DLD1 (cell line): Measurements from ENCODE around the gene VEGFD.

Source experiments
- in situ Hi-C: cut with HindIII; loops from 2 replicates; pipeline ENCODE4 v1.10.0; 2017; ENCODE audit warnings: low sequenced_read_pairs

The VEGFD gene

GRCh38 chrX:15366506-15367352 lies 17.5 kb downstream of the VEGFD start:
- in situ Hi-C loops = no loop called here

- in situ Hi-C loops = no loop called here
Observed at GRCh38 chrX:15359701-15360100, 24.5 kb downstream of the VEGFD start.

GRCh38 chrX:15358533-15358932 lies 25.7 kb downstream of the VEGFD start:
- in situ Hi-C loops = no loop called here

- in situ Hi-C loops = no loop called here
Observed at GRCh38 chrX:15356444-15356843, 27.8 kb downstream of the VEGFD start.

GRCh38 chrX:15350329-15350996 lies 33.8 kb downstream of the VEGFD start:
- in situ Hi-C loops = no loop called here

DNA sequence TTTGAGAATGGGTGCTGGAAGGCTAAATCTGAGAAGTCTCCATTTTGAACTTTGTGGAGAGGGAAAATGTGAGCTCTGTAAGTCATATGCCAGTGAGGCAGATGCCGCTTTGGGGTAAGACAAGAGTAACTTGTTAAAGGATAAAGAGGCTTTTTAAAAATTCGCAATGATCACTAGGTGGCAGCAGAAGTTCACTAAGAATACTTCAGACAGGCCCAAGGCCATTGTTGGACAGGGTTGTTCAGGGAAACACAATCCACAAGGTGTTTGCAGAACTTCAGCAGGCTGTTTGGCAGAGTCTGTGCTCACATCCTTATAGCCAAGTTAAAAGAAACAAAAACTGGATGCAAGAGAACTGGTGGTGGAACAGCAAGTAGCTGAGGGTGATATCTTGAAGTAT lies 35.2 kb downstream of the VEGFD start:
- in situ Hi-C loops = no loop called here

DNA sequence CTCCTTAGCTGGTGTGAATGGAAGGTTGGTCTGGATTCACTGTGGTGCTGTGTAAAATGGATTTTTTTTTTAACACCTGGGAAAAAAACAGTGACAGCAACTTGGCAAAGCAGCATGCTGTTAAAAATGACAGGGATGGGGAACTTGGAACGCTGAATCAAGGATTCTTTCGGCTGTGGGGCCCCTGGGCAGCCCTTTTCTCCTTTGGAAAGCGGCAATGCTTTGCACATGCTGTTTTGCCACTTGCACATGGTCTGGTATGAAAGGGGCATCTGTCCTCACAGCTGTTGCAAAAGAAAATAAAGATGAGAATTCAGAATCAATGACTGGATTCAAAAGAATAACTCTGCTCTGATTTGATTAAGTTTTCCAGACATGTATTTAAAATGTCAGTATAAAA lies 38.2 kb downstream of the VEGFD start:
- in situ Hi-C loops = no loop called here

GRCh38 chrX:15344106-15344505 lies 40.1 kb downstream of the VEGFD start:
- in situ Hi-C loops = no loop called here

GRCh38 chrX:15343075-15343476 lies 41.1 kb downstream of the VEGFD start:
- in situ Hi-C loops = no loop called here

GRCh38 chrX:15340867-15341266 lies 43.3 kb downstream of the VEGFD start:
- in situ Hi-C loops = no loop called here

GRCh38 chrX:15336023-15336413 lies 48.2 kb downstream of the VEGFD start:
- in situ Hi-C loops = no loop called here

DNA sequence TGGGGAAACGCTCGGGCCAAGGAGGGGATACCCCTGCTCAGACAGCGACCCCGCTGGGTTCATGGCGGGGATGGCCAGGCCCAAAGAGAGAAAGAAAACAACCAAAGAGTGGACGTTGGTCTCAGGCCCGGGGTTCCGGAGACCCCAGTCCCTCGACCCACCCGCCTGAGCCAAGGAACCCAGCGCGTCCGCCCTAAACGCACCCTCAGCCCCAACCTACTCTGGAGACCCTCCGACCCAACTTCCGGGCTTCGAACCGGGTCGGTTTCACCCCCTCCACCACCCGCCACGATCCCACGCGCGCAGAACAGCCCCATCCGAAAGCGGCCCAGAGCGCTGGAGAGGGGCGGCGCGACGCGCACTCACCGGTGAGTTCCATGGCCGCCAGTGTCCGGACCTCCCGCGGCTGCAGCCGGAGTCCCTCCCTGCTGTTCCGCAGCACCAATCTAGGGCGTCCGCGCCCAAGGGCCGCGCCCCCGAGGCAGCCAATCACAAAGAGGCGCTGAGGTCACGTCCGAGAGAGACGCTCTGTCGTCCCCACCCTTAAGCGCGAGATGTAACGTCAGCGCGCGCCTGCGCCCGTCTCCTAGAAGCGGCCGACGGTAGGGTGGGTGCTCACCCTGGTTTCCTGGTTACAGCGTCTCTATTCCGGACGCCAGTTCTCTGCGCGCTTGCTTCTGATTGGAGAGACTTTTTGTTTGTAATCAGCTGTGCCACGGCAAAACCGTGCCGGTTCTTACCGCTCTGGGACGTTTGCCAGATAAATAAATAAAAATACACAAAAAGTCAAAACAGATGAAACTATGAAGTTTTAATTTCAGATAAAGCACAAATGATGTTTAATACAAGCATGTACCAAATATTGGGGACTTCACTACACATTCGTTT lies 48.8 kb downstream of the VEGFD start, which contains the start of gene PIGA:
PIGA (minus strand) TSS at position 389 of the 888 bp plus-strand sequence. CDS start 3,593 bp downstream, outside the sequence.
- in situ Hi-C loops = no loop called here

- in situ Hi-C loops = no loop called here
Observed at GRCh38 chrX:15334561-15334960, 49.7 kb downstream of the VEGFD start.

- in situ Hi-C loops = no loop called here
Observed at GRCh38 chrX:15328821-15329220, 55.4 kb downstream of the VEGFD start.

- in situ Hi-C loops = no loop called here
Observed at GRCh38 chrX:15328131-15328530, 56.1 kb downstream of the VEGFD start.

GRCh38 chrX:15322472-15322871 lies 61.7 kb downstream of the VEGFD start:
- in situ Hi-C loops = no loop called here

DNA sequence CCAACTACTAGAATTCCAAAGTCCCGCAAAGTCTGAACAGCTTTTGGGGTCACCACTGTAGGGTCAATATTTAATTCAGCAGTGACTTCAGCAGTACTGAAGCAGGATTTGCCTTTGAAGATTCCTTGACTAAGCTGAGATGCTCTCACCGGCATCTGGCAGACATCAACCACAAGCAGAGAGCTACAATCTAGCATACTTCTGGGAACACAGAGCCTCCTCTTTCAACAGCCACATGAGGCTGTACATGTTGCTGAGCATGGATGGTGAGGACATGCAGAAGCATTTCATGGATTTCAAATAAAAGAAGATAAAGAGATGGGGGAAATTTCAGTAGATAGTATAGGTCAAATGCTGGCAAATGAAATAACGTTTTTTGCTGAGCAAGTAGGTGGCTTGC lies 62.1 kb downstream of the VEGFD start:
- in situ Hi-C loops = no loop called here

DNA sequence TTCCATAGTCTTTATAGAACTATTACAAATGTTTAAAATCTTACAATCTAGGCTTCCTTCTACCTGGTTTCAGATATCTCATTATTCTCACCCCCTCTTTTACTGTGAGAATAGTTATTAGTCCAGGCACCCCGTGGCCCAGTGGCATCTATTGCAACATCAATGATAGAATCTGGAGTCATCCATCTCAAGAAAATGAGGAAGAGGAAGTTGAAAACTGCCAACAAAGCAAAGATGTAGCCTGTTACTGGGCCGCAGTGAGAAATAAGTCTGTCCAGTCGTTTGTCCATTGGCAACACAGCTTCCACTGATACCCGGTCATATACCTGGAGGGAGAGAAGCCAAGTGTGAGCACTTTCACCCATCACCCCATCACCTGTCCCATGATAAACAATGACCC lies 62.8 kb downstream of the VEGFD start:
- in situ Hi-C loops = no loop called here

GRCh38 chrX:15320297-15320696 lies 63.9 kb downstream of the VEGFD start:
- in situ Hi-C loops = no loop called here

GRCh38 chrX:15319075-15319474 lies 65.1 kb downstream of the VEGFD start:
- in situ Hi-C loops = no loop called here

- in situ Hi-C loops = no loop called here
Observed at GRCh38 chrX:15315509-15315908, 68.7 kb downstream of the VEGFD start, which contains the start of gene ASB11. ASB11 (minus strand) TSS chrX:15315640; CDS start chrX:15315605, 35 bp downstream.
